MCF 10A (cell line): ENCODE data around the gene APOO. TPM values are rescaled to one million over a fixed set of nuclear protein-coding genes. Genes with fewer than 3 reads are reported as not detected.
A peak's percentile ranks its signal among the peaks of the same experiment; 100 is the strongest.

Source experiments
- BruUV-seq: library from RNA; stranded (reverse); fragments of 400-500 nt; replicated peaks from 2 replicates; lab custom pipeline; 2021; lab: Mats Ljungman, UMichigan
- CTCF ChIA-PET: fragments of 300-600 bp; sonication (Branson Sonifier 250); formaldehyde crosslinking; extraction: SDS; loops from one replicate; lab custom pipeline; 2021; ENCODE audit warnings: antibody characterized with exemption, inconsistent platforms; lab: Yijun Ruan, JAX
- POLR2A ChIA-PET: fragments of 300-600, 350-650 bp; sonication (Branson Sonifier 250); formaldehyde crosslinking; extraction: SDS; loops from one replicate; lab custom pipeline; 2020; ENCODE audit warnings: antibody characterized with exemption, inconsistent platforms; lab: Yijun Ruan, JAX
- DNase-seq: peaks from one replicate; pipeline ENCODE4 v3.0.0-alpha.2; 2018; ENCODE audit not compliant: unreplicated experiment
- H3K27ac Mint-ChIP-seq: one replicate; pipeline ENCODE4 v1.8.0; 2022; ENCODE audit warnings: mild to moderate bottlenecking, low read depth, mixed read lengths; ENCODE audit not compliant: unreplicated experiment
- H3K27me3 Mint-ChIP-seq: one replicate; pipeline ENCODE4 v1.8.0; 2022; ENCODE audit warnings: mixed read lengths; ENCODE audit not compliant: insufficient read depth, unreplicated experiment
- H3K36me3 Mint-ChIP-seq: one replicate; pipeline ENCODE4 v1.8.0; 2022; ENCODE audit warnings: mild to moderate bottlenecking, moderate library complexity, mixed read lengths; ENCODE audit not compliant: insufficient read depth, unreplicated experiment
- H3K4me1 Mint-ChIP-seq: one replicate; pipeline ENCODE4 v1.8.0; 2022; ENCODE audit warnings: mixed read lengths; ENCODE audit not compliant: insufficient read depth, unreplicated experiment
- H3K4me3 Mint-ChIP-seq: one replicate; pipeline ENCODE4 v1.8.0; 2022; ENCODE audit warnings: mild to moderate bottlenecking, moderate library complexity, mixed read lengths; ENCODE audit not compliant: unreplicated experiment
- H3K9me3 Mint-ChIP-seq: one replicate; pipeline ENCODE4 v1.8.0; 2022; ENCODE audit warnings: mixed read lengths; ENCODE audit not compliant: unreplicated experiment
- CTCF ChIP-seq: fragments of 200-600 bp; IDR thresholded peaks from one replicate; pipeline ENCODE4 v1.8.0; 2022; ENCODE audit warnings: antibody characterized with exemption, mild to moderate bottlenecking; ENCODE audit not compliant: unreplicated experiment
- intact Hi-C: fragments of 100-400 bp; cut with micrococcal nuclease; formaldehyde crosslinking; loops from 2 replicates; pipeline ENCODE4 v1.14.1; 2022
- total RNA-seq: library from RNA; stranded (reverse); gene quantifications from 2 replicates; pipeline ENCODE4 v1.2.3, GENCODE V29; 2022

Gene APOO
- total RNA-seq, 1 experiment from 2014 or later: 35.9 TPM

- ChIA-PET CTCF (interaction anchor here (0.6 to 4.6 kb wide), 70 partner anchors 10 to 1782 kb away, joined by 3 to 137 read pairs (median 5); partner anchors contain the start of genes ACOT9, EIF2S3, PRDX4 and SAT1), POLR2A (interaction anchor here (0.6 to 4.7 kb wide), 16 partner anchors 13 to 1976 kb away, joined by 3 to 140 read pairs (median 12); partner anchors contain the start of genes ACOT9, EIF2S3, KLHL15 and SAT1)
- Mint-ChIP-seq H3K4me3 (no peak overlapping the region), H3K4me1 (peaks cover 16% of the 10 kb centered on the region), H3K36me3 (no peaks in the 10 kb centered on the region), H3K27me3 (no peaks in the 10 kb centered on the region), H3K9me3 (no peaks in the 10 kb centered on the region), H3K27ac (no peak overlapping the region)
- DNase-seq: peak; percentile 87
- no TSS peak for BruUV-seq
- peak; percentile 56 for TF ChIP-seq CTCF
- intact Hi-C loops: loop anchor here (1.0 to 5.0 kb wide), 6 partner anchors 100 to 1917 kb away; partner anchors contain the start of gene ACOT9
Measured at GRCh38 chrX:23901805-23902204, 5.9 kb downstream of the APOO start.

- POLR2A ChIA-PET: interaction anchor here (0.5 to 4.7 kb wide), 16 partner anchors 12 to 1975 kb away, joined by 3 to 140 read pairs (median 10); partner anchors contain the start of genes ACOT9, EIF2S3, PRDX4 and SAT1
- intact Hi-C loops: loop anchor here (1.0 to 5.0 kb wide), 2 partner anchors 99 to 158 kb away; partner anchors contain the start of gene ACOT9
Measured at GRCh38 chrX:23901060-23901459, 6.7 kb downstream of the APOO start.

DNA sequence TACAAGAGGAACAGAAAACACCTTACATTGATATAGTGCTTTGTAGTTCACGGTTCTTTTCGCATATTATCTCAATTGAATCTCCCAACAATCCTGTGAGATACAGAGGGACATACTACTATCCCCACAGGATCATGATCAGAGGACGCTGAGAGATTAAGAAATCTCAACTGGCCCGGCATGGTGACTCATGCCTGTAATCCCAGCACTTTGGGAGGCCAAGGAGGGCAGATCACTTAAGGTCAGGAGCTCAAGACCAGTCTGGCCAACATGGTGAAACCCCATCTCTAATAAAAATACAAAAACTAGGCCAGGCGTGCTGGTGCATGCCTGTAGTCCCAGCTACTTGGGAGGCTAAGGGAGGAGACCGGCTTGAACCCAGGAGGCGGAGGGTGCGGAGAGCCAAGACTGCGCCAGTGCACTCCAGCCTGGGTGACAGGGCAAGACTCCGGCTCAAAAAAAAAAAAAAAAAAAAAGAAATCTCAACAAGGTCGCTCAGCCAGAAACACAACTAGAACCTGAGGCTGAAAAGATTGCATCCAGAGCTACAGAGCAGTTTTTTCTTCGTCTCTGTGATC, 7.4 kb downstream of the APOO start:
- BruUV-seq: no TSS peak
- Mint-ChIP-seq H3K4me3 (no peak overlapping the region), H3K4me1 (peaks cover 16% of the 10 kb centered on the region), H3K27ac (no peak overlapping the region), H3K27me3 (no peaks in the 10 kb centered on the region), H3K36me3 (no peaks in the 10 kb centered on the region), H3K9me3 (no peaks in the 10 kb centered on the region)
- intact Hi-C loops: loop anchor here (5.0 kb wide), 1 partner anchor 98 kb away; no protein-coding TSS in a partner anchor
- ChIA-PET POLR2A (interaction anchor here (0.5 to 4.7 kb wide), 13 partner anchors 11 to 232 kb away, joined by 3 to 140 read pairs (median 12); partner anchors contain the start of genes ACOT9, EIF2S3, PRDX4 and SAT1), CTCF (interaction anchor here (0.5 to 4.6 kb wide), 10 partner anchors 81 to 206 kb away, joined by 3 to 137 read pairs (median 12); partner anchors contain the start of genes ACOT9 and SAT1)
- no peak for TF ChIP-seq CTCF
- DNase-seq: peak; percentile 76

More at GRCh38 chrX:23901060-23901459, 6.7 kb downstream of the APOO start:
- no peak overlapping the region for H3K4me3 Mint-ChIP-seq
- H3K9me3 Mint-ChIP-seq: no peaks in the 10 kb centered on the region
- peak; percentile 95 for DNase-seq
- no peaks in the 10 kb centered on the region for H3K27me3 Mint-ChIP-seq
- no peaks in the 10 kb centered on the region for H3K36me3 Mint-ChIP-seq
- CTCF ChIA-PET: interaction anchor here (0.7 to 4.6 kb wide), 41 partner anchors 11 to 813 kb away, joined by 3 to 137 read pairs (median 7); partner anchors contain the start of genes ACOT9, EIF2S3 and SAT1
- peaks cover 16% of the 10 kb centered on the region for H3K4me1 Mint-ChIP-seq
- BruUV-seq: no TSS peak
- H3K27ac Mint-ChIP-seq: no peak overlapping the region
- TF ChIP-seq CTCF: no peak

DNA sequence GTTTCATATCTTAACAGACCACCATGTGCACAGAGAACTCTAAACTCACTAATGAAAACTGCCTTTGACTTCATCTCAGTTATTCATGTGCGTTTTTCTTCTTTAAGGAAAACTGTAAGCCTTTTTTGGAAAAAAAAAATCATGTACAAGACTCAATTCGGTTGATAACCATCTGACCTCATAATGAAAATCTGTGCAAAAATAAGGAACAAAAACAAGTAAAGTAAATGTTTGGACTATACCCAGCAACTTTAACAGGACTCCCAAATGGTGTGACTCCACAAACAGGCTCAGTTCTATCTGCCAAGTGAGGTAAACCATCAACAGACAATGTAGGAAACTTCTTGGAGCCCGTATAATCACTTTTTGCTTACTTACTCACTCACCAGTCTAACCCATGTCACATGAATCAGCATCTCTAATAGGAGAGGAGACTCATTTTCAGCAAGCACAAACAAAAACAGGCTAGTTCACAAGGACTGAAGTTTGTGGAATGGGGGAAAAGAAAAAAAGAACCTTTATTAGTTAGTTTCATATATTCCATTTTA, 9.3 kb downstream of the APOO start:
- no TSS peak for BruUV-seq
- Mint-ChIP-seq H3K27ac (peak overlapping the region; percentile 49), H3K4me3 (no peak overlapping the region), H3K36me3 (no peaks in the 10 kb centered on the region), H3K4me1 (peaks cover 16% of the 10 kb centered on the region), H3K9me3 (no peaks in the 10 kb centered on the region), H3K27me3 (no peaks in the 10 kb centered on the region)
- intact Hi-C loops: no loop called here
- peak; percentile 27 for DNase-seq
- CTCF ChIA-PET: interaction anchor here (1.0 kb wide), 1 partner anchor 155 kb away, joined by 4 read pairs; the partner anchor contains the start of gene ACOT9
- POLR2A ChIA-PET: interaction anchor here (1.1 to 2.5 kb wide), 5 partner anchors 9 to 116 kb away, joined by 3 to 7 read pairs (median 5); partner anchors contain the start of gene SAT1
- TF ChIP-seq CTCF: no peak
